HepG2 (cell line): Measurements from ENCODE around the gene NARS2. TPM values are rescaled to one million over a fixed set of nuclear protein-coding genes. Genes with fewer than 3 reads are reported as not detected.
"Not testable (repeated sequence)": the region's sequence is repeated elsewhere in the genome, so short reads cannot be mapped to it uniquely, and the experiment has no call there.

ENCODE experiments used
- ATAC-seq: fragments of 200-7000 bp; cut with Tn5 transposase; 3 replicates; pipeline ENCODE4 v1.9.1; 2020; ENCODE audit warnings: mild to moderate bottlenecking, moderate library complexity
- BruUV-seq: library from RNA; stranded (reverse); fragments of 400-500 nt; replicated peaks from 2 replicates; lab custom pipeline; 2021; lab: Mats Ljungman, UMichigan
- CTCF ChIA-PET: fragments of 300-600 bp; formaldehyde crosslinking; extraction: SDS; loops from one replicate; lab custom pipeline; 2021; ENCODE audit warnings: low total read pairs, inconsistent platforms, low intra/inter-chr PET ratio; lab: Yijun Ruan, JAX
- POLR2A ChIA-PET: fragments of 350-600 bp; sonication (Branson Sonifier 250); formaldehyde crosslinking; loops from one replicate; lab custom pipeline; 2020; ENCODE audit warnings: antibody characterized with exemption, inconsistent platforms; lab: Yijun Ruan, JAX
- DNase-seq: peaks from one replicate; pipeline ENCODE4 v3.0.0-alpha.2; 2015; ENCODE audit warnings: low spot score
- FAIRE-seq: peaks from 3 replicates; lab custom pipeline; 2011; peaks lifted over from hg19 to GRCh38; lab: Jason Lieb, UNC
- H2AFZ ChIP-seq: one replicate; pipeline ENCODE4 v1.6.1; 2011; ENCODE audit warnings: low read length, inconsistent platforms
- H3K27ac ChIP-seq: fragments of 300-600 bp; 3 replicates; pipeline ENCODE4 v1.8.0; 2011; ENCODE audit warnings: mixed run types, mild to moderate bottlenecking, mixed read lengths, low read length, inconsistent platforms; ENCODE audit not compliant: insufficient read depth; ENCODE audit errors: extremely low read length
- H3K27me3 ChIP-seq, 2 experiments: fragments of 200-600 bp in 1 of 2; 2 replicates in 1 of 2; 3 replicates in 1 of 2; pipeline versions ENCODE4 v1.6.0 to v1.8.0; 2011; ENCODE audit warnings: low read length in 2 of 2, mild to moderate bottlenecking in 2 of 2, moderate library complexity in 2 of 2, inconsistent platforms in 1 of 2; ENCODE audit not compliant: insufficient read depth in 2 of 2, control insufficient read depth in 1 of 2
- H3K36me3 ChIP-seq, 2 experiments: fragments of 200-600 bp in 1 of 2; replicated peaks in 1 of 2; 2 replicates in 1 of 2; 3 replicates in 1 of 2; pipeline versions ENCODE4 v1.5.1 to v1.8.0; 2011; ENCODE audit warnings: low read length in 2 of 2, inconsistent platforms in 1 of 2; ENCODE audit not compliant: insufficient read depth in 2 of 2, control insufficient read depth in 1 of 2
- H3K4me1 ChIP-seq: 2 replicates; pipeline ENCODE4 v1.5.1; 2012; ENCODE audit warnings: low read length, inconsistent platforms; ENCODE audit not compliant: insufficient read depth
- H3K4me2 ChIP-seq: 2 replicates; pipeline ENCODE4 v1.6.0; 2011; ENCODE audit warnings: low read depth, low read length, inconsistent platforms
- H3K4me3 ChIP-seq, 3 experiments: fragments of 200-600 bp in 1 of 3; sonication (generic), shearing (Covaris generic) in 1 of 3; replicated peaks in 1 of 3; 2 replicates each; pipeline ENCODE4 v1.5.1; 2011 to 2016; ENCODE audit warnings: low read length in 3 of 3, inconsistent platforms in 2 of 3, low read depth in 2 of 3, mild to moderate bottlenecking in 2 of 3, control low read depth in 1 of 3, mixed read lengths in 1 of 3; ENCODE audit not compliant: insufficient read depth in 1 of 3
- H3K79me2 ChIP-seq: one replicate; pipeline ENCODE4 v1.6.1; 2011; ENCODE audit warnings: low read length, inconsistent platforms; ENCODE audit not compliant: insufficient read depth
- H3K9ac ChIP-seq: 2 replicates; pipeline ENCODE4 v1.6.0; 2011; ENCODE audit warnings: mild to moderate bottlenecking, low read depth, low read length, inconsistent platforms; ENCODE audit not compliant: insufficient read depth
- H3K9me3 ChIP-seq: 2 replicates; pipeline ENCODE4 v1.5.1; 2012; ENCODE audit warnings: mild to moderate bottlenecking, low read length
- H4K20me1 ChIP-seq: 2 replicates; pipeline ENCODE4 v1.6.0; 2011; ENCODE audit warnings: inconsistent platforms, mild to moderate bottlenecking, low read length, moderate library complexity; ENCODE audit not compliant: insufficient read depth
- WGBS: methylation state at CpG from one replicate; pipeline ENCODE4 v1.1.6; 2017; ENCODE audit warnings: low lambda C conversion rate; 5-methylcytosine and 5-hydroxymethylcytosine counted together
- in situ Hi-C: cut with HindIII; loops from 2 replicates; pipeline ENCODE4 v1.10.0; 2017; ENCODE audit warnings: low pct_unique_long_range_greater_than_20kb; ENCODE audit not compliant: extremely low pct_ligation_motif_present
- intact Hi-C: fragments of 100-400 bp; cut with micrococcal nuclease; formaldehyde crosslinking; loops from one replicate; pipeline ENCODE4 v1.10.0; 2022; ENCODE audit not compliant: unreplicated experiment
- polyA plus RNA-seq, 8 experiments: library from polyadenylated mRNA; depleted of rRNA in 3 of 8; stranded (reverse) in 7 of 8; unstranded in 1 of 8; fragments of >200 nt; fragmentation: Illumina TruSeq in 4 of 8; extraction: Trizol in 4 of 8; gene quantifications; 2 replicates each; pipeline versions ENCODE4 v1.2.1 to v1.2.3, GENCODE V29; 2011 to 2016; ENCODE audit warnings: low read depth in 4 of 8, missing spikeins in 1 of 8, mixed read lengths in 1 of 8; ENCODE audit not compliant: insufficient read depth in 1 of 8
- total RNA-seq, 5 experiments: library from RNA; depleted of rRNA; stranded (reverse); fragments of >200 nt; fragmentation: Illumina TruSeq; extraction: Trizol; gene quantifications; 2 replicates each; pipeline ENCODE4 v1.2.3, GENCODE V29; 2016; ENCODE audit warnings: low read depth in 1 of 5
- TF ChIP-seq, protein P1 (sequence below): sonication (generic); formaldehyde crosslinking; IDR thresholded peaks from 2 replicates; pipeline ENCODE4 v1.5.1; 2020; ENCODE audit warnings: mild to moderate bottlenecking, missing genetic modification reagents, moderate library complexity
- TF ChIP-seq, protein P2 (sequence below): sonication (generic); formaldehyde crosslinking; IDR thresholded peaks from 2 replicates; pipeline ENCODE4 v1.4.0; 2020; ENCODE audit warnings: mild to moderate bottlenecking, missing genetic modification reagents
- TF ChIP-seq, protein P3 (sequence below): IDR thresholded peaks from 2 replicates; pipeline ENCODE4 v1.6.1; 2012; ENCODE audit warnings: low read length, improper control_type of control experiment

The NARS2 gene
- total and polyA plus RNA-seq, 2 of the 13 experiments (the other 11 are each of a cell fraction or from before 2014, with no cell fraction given) = 45.9 to 65.0 TPM

GRCh38 chr11:78464787-78465168, 109.9 kb downstream of the NARS2 start:
- H2AFZ ChIP-seq, intact Hi-C loops, H3K27me3 ChIP-seq, H3K79me2 ChIP-seq, BruUV-seq, H3K4me2 ChIP-seq, H3K9me3 ChIP-seq, POLR2A ChIA-PET, H3K27ac ChIP-seq, DNase-seq, H4K20me1 ChIP-seq, in situ Hi-C loops, H3K4me3 ChIP-seq, ATAC-seq, CTCF ChIA-PET, H3K4me1 ChIP-seq, H3K9ac ChIP-seq, FAIRE-seq: not testable (repeated sequence)
- TF ChIP-seq, protein P1, sequence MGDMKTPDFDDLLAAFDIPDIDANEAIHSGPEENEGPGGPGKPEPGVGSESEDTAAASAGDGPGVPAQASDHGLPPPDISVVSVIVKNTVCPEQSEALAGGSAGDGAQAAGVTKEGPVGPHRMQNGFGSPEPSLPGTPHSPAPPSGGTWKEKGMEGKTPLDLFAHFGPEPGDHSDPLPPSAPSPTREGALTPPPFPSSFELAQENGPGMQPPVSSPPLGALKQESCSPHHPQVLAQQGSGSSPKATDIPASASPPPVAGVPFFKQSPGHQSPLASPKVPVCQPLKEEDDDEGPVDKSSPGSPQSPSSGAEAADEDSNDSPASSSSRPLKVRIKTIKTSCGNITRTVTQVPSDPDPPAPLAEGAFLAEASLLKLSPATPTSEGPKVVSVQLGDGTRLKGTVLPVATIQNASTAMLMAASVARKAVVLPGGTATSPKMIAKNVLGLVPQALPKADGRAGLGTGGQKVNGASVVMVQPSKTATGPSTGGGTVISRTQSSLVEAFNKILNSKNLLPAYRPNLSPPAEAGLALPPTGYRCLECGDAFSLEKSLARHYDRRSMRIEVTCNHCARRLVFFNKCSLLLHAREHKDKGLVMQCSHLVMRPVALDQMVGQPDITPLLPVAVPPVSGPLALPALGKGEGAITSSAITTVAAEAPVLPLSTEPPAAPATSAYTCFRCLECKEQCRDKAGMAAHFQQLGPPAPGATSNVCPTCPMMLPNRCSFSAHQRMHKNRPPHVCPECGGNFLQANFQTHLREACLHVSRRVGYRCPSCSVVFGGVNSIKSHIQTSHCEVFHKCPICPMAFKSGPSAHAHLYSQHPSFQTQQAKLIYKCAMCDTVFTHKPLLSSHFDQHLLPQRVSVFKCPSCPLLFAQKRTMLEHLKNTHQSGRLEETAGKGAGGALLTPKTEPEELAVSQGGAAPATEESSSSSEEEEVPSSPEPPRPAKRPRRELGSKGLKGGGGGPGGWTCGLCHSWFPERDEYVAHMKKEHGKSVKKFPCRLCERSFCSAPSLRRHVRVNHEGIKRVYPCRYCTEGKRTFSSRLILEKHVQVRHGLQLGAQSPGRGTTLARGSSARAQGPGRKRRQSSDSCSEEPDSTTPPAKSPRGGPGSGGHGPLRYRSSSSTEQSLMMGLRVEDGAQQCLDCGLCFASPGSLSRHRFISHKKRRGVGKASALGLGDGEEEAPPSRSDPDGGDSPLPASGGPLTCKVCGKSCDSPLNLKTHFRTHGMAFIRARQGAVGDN (CRISPR knock-in tag) = 0 out of 2 replicates have a peak, but pooled peaks have one; percentile 15
- 92% methylated on average over 6 of the region's 14 CpGs for WGBS
- peaks cover 11 to 51% of the 10 kb centered on the region in 2 experiments for H3K36me3 ChIP-seq

DNA sequence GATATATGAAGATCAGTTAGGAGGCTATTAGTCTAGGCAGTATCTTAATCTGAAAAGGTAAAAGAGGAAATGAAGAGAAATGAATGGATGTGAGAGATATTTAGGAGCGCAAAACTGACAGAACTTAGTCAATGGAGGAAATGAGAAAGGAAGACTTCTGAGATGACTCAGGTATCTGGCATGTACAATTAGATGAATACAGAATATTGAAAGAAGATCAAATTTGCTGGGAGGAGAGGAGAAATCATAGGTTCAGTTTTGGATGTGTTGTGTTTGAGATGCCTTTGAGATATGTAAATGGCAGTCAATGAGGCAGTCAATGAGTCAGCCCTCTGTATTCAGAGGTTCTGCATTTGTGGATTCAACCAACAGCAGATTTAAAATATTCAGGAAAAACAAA, 114.2 kb downstream of the NARS2 start:
- Histone ChIP-seq H3K79me2 (no peaks in the 10 kb centered on the region), H4K20me1 (no peaks in the 10 kb centered on the region), H3K36me3 (peaks cover 11 to 67% of the 10 kb centered on the region in 2 experiments), H2AFZ (no peak overlapping the region), H3K9ac (no peak overlapping the region), H3K27me3 (no peaks in the 10 kb centered on the region), H3K9me3 (no peaks in the 10 kb centered on the region), H3K4me2 (no peak overlapping the region), H3K27ac (no peak overlapping the region), H3K4me3 (no peak overlapping the region), H3K4me1 (no peaks in the 10 kb centered on the region)
- ATAC-seq = no peak
- ChIA-PET POLR2A (no interaction called here), CTCF (no interaction called here)
- intact Hi-C loops = no loop called here
- DNase-seq = no peak
- no peak for FAIRE-seq
- WGBS = 96% methylated on average over 1 of the region's 1 CpG
- BruUV-seq = no TSS peak
- in situ Hi-C loops = no loop called here
- TF ChIP-seq, protein P2, sequence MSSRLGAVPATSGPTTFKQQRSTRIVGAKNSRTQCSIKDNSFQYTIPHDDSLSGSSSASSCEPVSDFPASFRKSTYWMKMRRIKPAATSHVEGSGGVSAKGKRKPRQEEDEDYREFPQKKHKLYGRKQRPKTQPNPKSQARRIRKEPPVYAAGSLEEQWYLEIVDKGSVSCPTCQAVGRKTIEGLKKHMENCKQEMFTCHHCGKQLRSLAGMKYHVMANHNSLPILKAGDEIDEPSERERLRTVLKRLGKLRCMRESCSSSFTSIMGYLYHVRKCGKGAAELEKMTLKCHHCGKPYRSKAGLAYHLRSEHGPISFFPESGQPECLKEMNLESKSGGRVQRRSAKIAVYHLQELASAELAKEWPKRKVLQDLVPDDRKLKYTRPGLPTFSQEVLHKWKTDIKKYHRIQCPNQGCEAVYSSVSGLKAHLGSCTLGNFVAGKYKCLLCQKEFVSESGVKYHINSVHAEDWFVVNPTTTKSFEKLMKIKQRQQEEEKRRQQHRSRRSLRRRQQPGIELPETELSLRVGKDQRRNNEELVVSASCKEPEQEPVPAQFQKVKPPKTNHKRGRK (CRISPR knock-in tag) = no peak
- TF ChIP-seq, protein P3, sequence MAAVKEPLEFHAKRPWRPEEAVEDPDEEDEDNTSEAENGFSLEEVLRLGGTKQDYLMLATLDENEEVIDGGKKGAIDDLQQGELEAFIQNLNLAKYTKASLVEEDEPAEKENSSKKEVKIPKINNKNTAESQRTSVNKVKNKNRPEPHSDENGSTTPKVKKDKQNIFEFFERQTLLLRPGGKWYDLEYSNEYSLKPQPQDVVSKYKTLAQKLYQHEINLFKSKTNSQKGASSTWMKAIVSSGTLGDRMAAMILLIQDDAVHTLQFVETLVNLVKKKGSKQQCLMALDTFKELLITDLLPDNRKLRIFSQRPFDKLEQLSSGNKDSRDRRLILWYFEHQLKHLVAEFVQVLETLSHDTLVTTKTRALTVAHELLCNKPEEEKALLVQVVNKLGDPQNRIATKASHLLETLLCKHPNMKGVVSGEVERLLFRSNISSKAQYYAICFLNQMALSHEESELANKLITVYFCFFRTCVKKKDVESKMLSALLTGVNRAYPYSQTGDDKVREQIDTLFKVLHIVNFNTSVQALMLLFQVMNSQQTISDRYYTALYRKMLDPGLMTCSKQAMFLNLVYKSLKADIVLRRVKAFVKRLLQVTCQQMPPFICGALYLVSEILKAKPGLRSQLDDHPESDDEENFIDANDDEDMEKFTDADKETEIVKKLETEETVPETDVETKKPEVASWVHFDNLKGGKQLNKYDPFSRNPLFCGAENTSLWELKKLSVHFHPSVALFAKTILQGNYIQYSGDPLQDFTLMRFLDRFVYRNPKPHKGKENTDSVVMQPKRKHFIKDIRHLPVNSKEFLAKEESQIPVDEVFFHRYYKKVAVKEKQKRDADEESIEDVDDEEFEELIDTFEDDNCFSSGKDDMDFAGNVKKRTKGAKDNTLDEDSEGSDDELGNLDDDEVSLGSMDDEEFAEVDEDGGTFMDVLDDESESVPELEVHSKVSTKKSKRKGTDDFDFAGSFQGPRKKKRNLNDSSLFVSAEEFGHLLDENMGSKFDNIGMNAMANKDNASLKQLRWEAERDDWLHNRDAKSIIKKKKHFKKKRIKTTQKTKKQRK = no peak
